Activated CD8-positive, alpha-beta memory T cell treated with anti-CD3 and anti-CD28 coated beads, Interleukin-2, amount 50 U/mL, for 1 hour (primary cell): ENCODE results near the gene MRPL53.
"Not testable (repeated sequence)": the region's sequence is repeated elsewhere in the genome, so short reads cannot be mapped to it uniquely, and the experiment has no call there.

Source experiments
- DNase-seq: peaks from one replicate; pipeline ENCODE4 v3.0.0-alpha.2; 2020; ENCODE audit errors: extremely low read depth

MRPL53 gene

GRCh38 chr2:74502720-74503505 is 30.4 kb upstream of the MRPL53 start:
- no peak for DNase-seq

- DNase-seq, result no peak
Observed at GRCh38 chr2:74502147-74502719, 29.8 kb upstream of the MRPL53 start.

GRCh38 chr2:74501335-74502071 is 29.0 kb upstream of the MRPL53 start:
- DNase-seq, result no peak

GRCh38 chr2:74500578-74500946 is 28.1 kb upstream of the MRPL53 start:
- DNase-seq, result no peak

GRCh38 chr2:74499940-74500577 is 27.6 kb upstream of the MRPL53 start:
- DNase-seq, result no peak

- no peak for DNase-seq
Observed at GRCh38 chr2:74499267-74499939, 26.9 kb upstream of the MRPL53 start, which contains the start of gene LBX2. Gene LBX2, minus strand, starts transcription at chr2:74499603. Its CDS starts 66 bp downstream, at chr2:74499537.

- DNase-seq, result no peak
Observed at GRCh38 chr2:74498500-74499266, 26.2 kb upstream of the MRPL53 start.

GRCh38 chr2:74497777-74498499 is 25.5 kb upstream of the MRPL53 start:
- DNase-seq, result no peak

GRCh38 chr2:74496997-74497776 is 24.7 kb upstream of the MRPL53 start:
- no peak for DNase-seq

- DNase-seq, result no peak
Observed at GRCh38 chr2:74495440-74495839, 23.0 kb upstream of the MRPL53 start.

- no peak for DNase-seq
Observed at GRCh38 chr2:74493546-74493945, 21.1 kb upstream of the MRPL53 start.

GRCh38 chr2:74491648-74492544 is 19.4 kb upstream of the MRPL53 start:
- no peak for DNase-seq

- no peak for DNase-seq
Observed at GRCh38 chr2:74489906-74490305, 17.4 kb upstream of the MRPL53 start.

- no peak for DNase-seq
Observed at GRCh38 chr2:74488643-74489481, 16.4 kb upstream of the MRPL53 start.

- no peak for DNase-seq
Observed at GRCh38 chr2:74486141-74486540, 13.7 kb upstream of the MRPL53 start.

- DNase-seq, result not testable (repeated sequence)
Observed at GRCh38 chr2:74483675-74484164, 11.2 kb upstream of the MRPL53 start.
